Right kidney (tissue), 9 donors: ENCODE measurements around the gene ABHD11.
"Not testable (repeated sequence)": the region's sequence is repeated elsewhere in the genome, so short reads cannot be mapped to it uniquely, and the experiment has no call there.

Source experiments
- DNase-seq: peaks from one replicate; pipeline ENCODE4 v3.0.0-alpha.2; 2016
- long read RNA-seq, 8 donors: transcript quantifications; one replicate each; lab custom pipeline, GENCODE V29; 2026

Gene ABHD11, protein sequence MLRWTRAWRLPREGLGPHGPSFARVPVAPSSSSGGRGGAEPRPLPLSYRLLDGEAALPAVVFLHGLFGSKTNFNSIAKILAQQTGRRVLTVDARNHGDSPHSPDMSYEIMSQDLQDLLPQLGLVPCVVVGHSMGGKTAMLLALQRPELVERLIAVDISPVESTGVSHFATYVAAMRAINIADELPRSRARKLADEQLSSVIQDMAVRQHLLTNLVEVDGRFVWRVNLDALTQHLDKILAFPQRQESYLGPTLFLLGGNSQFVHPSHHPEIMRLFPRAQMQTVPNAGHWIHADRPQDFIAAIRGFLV
- long read RNA-seq, donor 1, transcript ABHD11-201 (6 exons, 1,483 nt): major isoform, 6 of 7 reads
- long read RNA-seq, donor 1, partial matches to known transcripts: 0 of 7 reads
- long read RNA-seq, donor 1, other reads (novel, unspliced or antisense): 0 of 7 reads
- long read RNA-seq, donor 2, partial matches to known transcripts: 0 of 1 reads
- long read RNA-seq, donor 2, other reads (novel, unspliced or antisense): 0 of 1 reads
- long read RNA-seq, donor 3, partial matches to known transcripts: 0 of 3 reads
- long read RNA-seq, donor 3, other reads (novel, unspliced or antisense): 0 of 3 reads
- long read RNA-seq, donor 4, partial matches to known transcripts: 0 of 5 reads
- long read RNA-seq, donor 4, other reads (novel, unspliced or antisense): 0 of 5 reads
- long read RNA-seq, donor 5, transcript ABHD11-201 (6 exons, 1,483 nt): major isoform, 9 of 10 reads
- long read RNA-seq, donor 5, partial matches to known transcripts: 0 of 10 reads
- long read RNA-seq, donor 5, other reads (novel, unspliced or antisense): 0 of 10 reads
- long read RNA-seq, donor 6, partial matches to known transcripts: 0 of 4 reads
- long read RNA-seq, donor 6, other reads (novel, unspliced or antisense): 0 of 4 reads
- long read RNA-seq, donor 7, partial matches to known transcripts: 0 of 5 reads
- long read RNA-seq, donor 7, other reads (novel, unspliced or antisense): 0 of 5 reads
- long read RNA-seq, donor 8, partial matches to known transcripts: 0 of 6 reads
- long read RNA-seq, donor 8, other reads (novel, unspliced or antisense): 0 of 6 reads

DNA sequence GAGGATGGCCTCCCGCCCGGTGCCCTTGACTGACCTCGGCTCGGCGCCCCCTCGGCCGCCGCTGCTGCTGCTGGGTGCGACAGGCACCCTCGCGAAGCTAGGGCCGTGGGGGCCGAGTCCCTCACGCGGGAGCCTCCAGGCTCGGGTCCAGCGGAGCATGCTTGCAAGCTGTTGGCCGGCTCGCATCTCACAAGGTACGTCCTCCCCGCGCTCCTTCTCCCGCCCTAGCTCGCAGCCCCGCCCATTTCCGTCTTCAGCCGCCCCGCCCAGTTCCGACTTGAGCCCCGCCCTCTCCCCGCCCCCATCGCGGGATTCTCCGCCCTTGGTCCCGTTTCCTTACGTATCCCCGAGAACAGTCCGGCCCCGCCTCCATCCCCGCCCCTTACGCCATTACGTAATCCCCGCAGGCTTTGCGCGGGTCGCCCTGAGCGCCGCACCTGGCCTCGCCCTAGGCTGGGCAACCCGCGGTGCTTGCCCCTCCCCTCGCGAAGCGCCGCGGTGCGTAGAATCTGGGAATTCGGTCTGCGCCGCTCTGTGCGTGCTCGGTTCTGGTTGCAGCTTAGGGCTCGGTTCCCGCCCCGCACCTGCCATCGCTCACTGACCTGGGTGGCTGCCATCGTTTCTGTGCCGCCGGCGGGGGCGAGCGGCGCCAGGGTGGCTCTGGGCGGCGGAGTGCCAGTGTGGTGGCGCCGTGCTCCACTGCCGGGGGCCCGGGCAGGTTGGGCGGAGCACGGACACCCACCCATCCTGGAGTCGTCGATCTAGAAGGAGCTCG is at the start of gene ABHD11:
Gene ABHD11 (minus strand): TSS at position 191 of the 775 bp plus-strand sequence. CDS start 32 bp downstream, at position 159.
- peak; percentile 96 for DNase-seq

DNA sequence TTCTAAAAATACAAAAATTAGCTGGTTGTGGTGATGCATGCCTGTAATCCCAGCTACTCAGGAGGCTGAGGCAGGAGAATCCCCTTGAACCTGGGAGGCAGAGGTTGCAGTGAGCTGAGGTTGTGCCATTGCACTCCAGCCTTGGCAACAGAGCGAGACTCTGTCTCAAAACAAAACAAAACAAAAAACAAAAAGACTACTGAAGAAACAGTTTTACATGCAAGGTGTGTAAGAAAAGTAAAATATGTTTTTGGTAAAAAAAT is 49.1 kb upstream of the ABHD11 start:
- not testable (repeated sequence) for DNase-seq

DNA sequence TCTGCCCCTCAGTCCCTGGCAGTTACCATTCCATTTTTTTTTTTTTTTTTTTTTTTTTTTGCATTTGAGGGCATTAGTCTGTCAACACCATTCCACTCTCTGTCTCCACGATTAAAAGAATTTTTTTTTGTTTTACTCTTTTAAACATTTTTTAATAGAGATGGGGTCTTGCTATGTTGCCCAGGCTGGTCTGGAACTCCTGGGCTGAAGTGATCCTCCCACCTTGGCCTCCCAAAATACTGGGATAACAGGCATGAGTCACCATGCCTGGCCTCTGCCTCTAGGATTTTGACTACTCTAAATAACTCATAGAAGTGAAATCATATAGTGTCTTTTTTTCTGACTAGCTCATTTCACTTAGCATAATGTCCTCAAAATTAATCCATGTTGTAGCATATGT is 48.0 kb upstream of the ABHD11 start:
- DNase-seq: no peak

DNA sequence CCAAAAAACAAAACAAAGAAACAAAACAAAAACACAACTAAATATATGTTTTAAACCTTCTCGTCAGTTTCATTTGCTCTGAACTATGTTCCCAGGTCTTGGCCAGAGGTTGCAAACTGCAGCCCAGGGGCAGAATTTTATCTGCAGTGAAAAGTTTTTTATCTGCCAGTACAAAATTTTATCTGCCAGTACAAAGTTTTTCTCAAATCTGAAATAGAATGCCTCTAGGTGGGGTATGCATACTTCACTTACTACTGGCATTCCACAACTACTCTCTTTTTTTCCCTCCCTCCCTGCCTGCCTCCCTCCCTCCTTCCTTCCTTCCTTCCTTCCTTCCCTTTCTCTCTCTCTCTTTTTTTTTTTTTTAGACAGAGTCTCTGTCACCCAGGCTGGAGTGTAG is 40.9 kb upstream of the ABHD11 start:
- DNase-seq: no peak

DNA sequence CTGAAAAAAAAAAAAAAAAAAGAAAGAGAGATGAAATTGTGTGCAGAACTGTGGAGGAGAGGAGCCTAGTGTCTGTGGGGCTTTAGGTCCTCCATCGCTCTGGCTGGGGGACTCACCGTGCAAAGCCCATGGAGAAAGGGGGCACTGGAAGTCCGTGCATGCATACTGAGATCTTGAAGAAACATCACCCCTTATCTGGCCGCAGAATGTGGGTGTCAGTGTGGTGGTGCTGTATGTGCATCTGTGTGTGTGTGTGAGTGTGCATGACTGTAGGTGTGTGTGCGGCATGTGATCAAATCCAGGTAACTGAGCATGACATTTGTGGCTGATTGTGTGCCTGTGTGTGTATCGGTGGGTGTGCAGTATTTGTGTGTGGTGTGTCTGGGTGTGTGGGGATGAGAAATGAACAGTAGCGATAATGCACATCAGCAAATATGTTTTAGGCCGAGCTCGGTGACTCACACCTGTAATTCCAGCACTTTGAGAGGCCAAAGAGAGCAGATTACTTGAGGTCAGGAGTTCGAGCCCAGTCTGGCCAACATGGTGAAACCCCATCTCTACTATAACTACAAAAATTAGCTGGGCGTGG is 40.3 kb upstream of the ABHD11 start:
- DNase-seq: no peak

DNA sequence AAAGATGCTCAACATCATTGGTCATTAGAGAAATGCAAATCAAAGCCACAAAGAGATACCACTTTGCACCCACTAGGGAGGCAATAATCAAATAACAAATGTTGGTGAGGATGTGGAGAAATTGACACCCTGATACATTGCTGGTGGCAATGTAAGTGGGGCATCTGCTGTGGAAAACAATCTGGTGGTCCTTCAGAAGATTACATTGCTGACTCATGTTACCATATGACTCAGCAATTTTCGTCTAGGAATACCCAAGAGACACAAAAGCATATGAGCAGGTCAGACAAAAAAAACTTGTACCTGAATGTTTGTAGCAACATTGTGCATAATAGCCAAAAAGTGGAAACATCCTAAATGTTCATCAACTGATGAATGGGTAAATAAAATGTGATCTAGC is 36.3 kb upstream of the ABHD11 start:
- no peak for DNase-seq

DNA sequence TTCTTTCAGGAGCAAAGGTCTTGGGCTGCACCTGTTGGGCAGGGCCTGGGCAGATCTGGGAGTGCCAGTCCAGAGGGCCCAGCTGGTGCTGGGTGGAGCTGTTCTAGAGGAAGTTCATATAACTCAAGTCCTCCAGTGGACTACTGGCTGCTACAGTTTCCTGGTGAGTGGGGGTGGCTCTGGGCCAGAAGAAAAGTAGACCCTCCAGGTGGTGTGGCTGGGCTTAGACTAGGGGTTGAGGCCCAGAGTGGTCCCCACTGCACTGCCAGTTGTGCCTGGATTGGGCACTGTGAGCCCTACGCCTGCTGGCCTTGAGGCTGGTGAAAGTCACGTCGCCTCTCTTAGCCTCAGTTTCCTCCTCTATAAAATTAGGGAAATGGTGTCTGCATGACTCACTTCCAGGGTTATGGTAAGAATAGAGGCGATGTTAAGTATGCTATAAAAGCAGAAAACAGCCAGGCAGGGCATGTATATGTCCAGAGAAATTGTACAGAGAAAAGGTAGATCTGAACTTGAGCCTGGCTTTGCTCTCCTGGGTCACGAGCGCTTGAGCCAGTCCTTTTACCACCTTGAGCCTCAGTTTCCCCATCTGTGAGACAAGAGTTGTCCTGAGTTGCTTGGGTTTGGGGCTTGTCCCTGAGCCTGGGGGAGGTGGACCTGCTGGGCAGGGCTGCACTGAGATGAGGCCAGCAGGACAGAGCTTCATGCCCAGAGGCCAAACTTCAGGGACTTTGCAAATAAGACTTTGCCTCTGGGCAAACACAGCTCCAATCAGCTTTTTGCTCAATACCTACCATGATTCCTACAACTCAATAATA is 35.3 kb upstream of the ABHD11 start:
- DNase-seq: no peak

DNA sequence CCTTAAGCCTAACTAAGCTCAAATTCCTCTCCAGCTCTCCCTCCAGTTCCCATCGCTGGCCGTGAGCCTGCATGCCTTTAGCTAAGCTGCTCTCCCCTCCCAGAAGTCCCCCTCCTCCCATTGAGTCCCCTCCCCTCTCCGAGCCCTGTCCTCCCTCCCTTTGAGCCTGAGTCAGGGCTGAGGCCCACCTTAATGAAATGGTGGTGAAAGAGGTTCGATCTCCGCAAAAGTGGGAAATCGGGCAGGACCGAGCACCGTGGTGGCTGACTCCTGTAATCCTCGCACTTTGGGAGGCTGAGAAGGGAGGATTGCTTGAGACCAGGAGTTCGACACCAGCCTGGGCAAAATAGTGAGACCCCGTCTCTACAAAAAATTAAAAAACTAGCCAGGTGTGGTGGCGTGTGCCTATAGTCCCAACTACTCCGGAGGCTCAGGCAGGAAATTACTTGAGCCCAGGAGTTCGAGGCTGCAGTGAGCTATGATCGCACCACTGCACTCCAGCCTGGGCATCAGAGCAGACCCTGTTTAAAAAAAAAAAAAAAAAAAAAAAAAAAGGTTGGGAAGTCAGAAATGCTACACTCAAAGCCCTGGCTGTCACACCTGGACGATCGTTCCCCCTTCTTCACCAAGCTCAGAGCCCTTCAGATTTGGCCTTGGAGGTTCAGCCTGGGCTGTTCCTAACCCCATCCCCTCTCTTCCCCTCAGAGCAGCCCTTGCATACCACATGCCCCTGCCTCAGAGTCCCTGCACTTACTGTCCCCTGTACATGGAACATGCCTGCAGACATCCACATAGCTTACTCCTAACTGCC is 32.5 kb upstream of the ABHD11 start:
- DNase-seq: no peak

DNA sequence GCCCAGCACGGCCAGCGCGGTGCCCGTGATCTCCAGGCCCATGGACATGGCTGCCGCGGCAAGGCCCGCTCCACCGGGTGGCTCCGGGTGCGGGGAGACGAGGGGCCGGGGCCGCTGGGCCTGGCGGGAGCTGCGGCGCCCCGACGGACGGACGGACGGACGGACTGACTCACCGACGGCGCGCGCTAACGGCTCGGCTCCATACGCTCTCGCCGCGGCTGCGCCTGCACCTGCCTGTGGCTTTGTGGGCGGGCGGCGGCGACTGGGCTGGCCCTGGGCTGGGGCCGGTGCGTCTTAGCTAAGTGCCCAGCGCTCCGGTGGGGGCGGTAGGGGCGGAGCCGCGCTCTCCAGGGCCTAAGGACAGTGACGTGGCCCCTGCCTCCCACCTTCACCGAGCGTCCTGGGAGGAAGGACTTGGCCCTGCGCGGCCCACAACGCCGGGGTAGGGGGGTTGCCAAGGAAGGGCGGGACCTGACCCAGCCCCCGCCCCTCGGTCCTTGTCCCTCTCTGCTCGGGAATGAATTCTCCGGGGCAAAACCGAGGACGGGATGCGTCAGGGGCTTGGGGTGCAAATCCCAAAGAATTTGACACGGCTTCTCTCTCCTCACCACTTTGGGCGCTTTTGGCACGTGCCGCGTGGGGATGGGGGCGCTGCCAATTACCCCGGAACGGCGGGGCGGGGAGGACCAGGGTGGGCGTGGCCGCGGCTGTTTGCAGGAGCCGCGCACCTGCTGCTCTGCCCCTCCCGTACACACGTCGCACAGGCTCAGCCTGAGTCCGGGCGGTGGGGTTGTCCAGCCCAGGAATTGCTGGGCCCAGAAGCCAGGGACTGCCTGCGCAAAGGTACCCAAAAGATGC is 31.6 kb upstream of the ABHD11 start, which contains the start of gene CLDN3:
Gene CLDN3 (minus strand): TSS at position 269 of the 858 bp plus-strand sequence. CDS start 221 bp downstream, at position 48.
- DNase-seq: peak; percentile 91

DNA sequence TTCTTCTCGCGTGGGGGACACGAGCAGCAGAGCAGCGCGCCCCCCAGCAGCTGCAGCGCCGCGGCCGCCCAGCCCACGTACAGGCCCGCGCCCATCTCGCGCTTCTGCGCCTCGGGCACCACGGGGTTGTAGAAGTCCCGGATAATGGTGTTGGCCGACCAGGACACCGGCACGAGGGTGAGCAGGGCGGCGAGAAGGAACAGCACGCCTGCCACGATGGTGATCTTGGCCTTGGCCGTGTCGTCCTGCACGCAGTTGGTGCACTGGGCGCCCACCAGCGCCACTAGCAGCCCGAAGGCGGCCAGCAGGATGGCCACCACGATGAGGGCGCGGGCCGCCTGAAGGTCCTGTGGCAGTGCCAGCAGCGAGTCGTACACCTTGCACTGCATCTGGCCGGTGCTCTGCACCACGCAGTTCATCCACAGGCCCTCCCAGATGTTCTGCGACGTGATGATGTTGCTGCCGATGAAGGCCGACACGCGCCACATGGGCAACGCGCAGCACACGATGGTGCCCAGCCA is 30.9 kb upstream of the ABHD11 start:
- DNase-seq: no peak

DNA sequence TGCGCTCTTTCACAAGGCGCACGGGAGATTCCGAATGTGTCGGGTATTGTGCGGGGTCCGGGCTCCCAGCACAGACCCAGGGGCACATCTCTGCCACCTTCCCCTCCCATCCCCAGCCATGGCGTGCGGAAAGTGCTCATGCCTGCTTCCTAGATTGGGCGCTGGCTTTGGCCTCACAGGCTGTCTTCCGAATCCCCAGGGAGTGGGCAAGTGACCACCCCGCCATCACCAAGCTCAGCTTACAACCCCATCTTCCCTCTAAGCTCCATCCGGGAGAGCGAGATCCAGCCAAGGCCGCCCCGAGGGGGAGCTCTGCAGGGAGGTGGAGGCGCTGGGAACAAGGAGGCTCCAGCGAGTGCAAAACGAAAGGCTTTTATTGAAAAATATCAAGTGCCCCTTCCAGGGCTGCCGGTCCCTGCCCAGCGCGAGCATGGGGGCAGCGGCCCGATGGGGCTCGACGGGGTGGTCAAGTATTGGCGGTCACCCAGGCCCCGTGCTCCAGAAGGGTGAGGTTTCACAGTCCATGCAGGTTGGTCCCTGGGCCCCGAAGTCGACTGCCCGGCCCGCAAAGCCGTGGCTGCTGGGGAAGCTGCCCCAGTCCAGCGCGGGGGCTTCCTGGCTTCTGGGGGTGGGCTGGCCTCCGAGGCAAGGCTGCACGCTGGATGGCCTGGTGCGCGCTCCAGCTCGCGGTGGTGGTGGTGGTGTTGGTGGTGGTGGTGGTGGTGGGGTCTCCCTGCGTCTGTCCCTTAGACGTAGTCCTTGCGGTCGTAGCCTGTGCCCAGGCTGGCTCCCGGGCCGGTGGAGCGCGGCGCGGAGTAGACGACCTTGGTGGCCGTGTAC is 30.3 kb upstream of the ABHD11 start:
- DNase-seq: peak; percentile 67

DNA sequence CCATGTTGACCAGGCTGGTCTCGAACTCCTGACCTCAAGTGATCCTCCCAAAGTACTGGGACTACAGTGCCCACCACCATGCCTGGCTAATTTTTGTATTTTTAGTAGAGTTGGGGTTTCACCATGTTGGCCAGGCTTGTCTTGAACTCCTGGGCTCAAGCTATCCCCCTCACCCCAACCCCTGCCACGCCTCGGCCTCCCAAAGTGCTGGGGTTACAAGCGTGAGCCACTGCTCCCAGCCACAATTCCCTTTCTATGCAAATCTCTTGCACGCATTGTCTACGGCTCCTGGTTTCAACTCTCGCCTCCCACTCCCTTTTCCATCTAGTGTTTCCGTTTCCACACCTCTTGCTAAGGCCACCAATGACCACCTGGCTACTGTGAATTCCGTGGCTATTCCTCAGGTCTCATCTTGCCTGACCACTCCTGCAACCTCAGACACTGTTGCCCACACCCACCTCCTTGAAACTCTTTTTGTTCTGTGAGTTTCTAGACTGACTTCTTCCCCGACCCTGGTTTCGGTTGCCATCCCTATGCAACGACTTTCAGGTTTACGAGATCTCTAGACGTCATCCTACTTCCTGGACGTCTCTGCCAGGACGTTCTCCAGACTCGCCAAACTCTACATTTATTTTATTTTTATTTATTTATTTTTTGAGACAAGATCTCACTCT is 28.1 kb upstream of the ABHD11 start:
- no peak for DNase-seq

DNA sequence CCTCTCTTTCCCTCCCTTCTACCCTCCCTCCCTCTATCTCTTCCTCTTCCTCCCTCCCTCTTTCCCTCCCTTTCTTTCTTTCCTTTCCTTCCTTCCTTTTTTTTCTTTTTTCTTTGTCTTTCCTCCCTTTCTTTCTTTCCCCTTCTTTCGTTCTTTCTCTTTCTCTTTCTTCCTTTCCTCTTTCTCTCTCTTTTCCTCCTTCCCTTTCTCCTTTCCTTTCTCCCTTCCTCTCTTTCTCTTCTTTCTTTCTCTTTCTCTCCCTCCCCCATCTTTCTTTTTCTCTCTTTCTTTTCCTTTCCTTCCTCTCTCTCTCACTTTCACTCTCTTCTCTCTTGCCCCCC is 24.0 kb upstream of the ABHD11 start:
- DNase-seq: no peak

DNA sequence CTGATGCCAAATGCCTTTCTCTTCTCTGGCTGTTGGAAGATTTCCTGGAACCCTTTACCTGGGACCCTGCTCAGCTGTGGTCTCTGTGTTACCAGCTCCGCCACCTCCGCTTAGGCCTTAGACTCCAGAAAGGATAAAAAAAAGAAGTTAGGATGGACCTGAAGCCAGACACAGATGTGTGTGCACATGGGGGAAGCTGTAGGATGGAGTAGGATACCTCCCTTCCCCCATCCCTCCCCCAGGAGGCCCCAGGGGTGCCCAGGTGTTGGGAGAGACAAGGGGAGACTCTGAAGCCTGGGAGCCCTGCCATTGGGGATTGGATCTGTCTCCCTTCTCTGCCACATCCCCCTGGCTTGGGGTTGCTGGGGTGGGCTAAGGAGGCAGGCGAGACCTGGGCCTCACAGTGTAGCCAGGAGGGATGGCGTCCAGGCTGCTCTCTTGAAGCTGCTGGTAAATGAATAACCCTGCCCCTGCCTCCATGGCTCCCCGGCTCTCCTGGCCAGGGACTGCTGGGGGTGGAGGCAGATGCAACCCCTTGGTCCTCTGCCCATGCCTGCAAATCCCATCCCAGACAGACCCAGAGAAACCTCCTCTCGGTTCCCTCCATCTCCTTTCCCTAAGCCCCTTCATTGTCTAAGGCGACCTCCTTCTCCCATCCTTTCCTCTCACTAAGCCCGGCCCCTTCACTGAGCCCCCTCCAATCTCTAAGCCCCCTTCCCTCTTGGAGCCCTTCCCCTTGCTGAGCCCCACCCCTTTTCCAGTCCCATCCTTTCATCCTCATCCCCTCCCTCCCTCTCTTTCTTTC is 23.5 kb upstream of the ABHD11 start:
- DNase-seq: peak; percentile 55

DNA sequence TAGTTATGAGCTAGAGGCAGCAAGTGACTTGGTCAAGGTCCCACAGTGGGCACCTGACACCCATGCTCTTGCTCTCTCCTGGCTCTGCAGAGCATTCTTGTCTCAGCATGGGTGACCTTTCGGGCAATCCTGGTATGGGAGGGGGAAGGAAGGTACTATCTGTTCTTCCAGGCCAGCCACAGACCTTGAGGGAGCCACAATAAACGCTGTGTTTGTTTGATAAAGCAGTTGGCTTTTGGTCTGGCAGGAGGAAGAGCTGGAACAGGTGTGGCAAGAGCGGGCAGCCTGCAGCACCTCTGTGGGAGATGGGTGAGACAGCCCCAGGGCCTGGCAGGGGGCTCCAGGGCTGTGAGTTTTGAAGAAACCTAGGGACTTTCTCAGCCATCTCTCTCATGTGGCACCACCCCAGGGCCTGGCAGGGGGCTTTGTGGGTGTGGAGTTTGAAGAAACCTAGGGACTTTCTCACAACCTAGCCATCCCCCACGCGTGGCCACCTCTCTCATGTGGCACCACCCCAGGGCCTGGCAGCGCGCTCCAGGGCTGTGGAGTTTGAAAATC is 20.1 kb upstream of the ABHD11 start:
- DNase-seq: no peak
